ENCODE data around the gene LRIG3.
"Not testable (repeated sequence)": the region's sequence is repeated elsewhere in the genome, so short reads cannot be mapped to it uniquely, and the experiment has no call there.

The LRIG3 gene, protein sequence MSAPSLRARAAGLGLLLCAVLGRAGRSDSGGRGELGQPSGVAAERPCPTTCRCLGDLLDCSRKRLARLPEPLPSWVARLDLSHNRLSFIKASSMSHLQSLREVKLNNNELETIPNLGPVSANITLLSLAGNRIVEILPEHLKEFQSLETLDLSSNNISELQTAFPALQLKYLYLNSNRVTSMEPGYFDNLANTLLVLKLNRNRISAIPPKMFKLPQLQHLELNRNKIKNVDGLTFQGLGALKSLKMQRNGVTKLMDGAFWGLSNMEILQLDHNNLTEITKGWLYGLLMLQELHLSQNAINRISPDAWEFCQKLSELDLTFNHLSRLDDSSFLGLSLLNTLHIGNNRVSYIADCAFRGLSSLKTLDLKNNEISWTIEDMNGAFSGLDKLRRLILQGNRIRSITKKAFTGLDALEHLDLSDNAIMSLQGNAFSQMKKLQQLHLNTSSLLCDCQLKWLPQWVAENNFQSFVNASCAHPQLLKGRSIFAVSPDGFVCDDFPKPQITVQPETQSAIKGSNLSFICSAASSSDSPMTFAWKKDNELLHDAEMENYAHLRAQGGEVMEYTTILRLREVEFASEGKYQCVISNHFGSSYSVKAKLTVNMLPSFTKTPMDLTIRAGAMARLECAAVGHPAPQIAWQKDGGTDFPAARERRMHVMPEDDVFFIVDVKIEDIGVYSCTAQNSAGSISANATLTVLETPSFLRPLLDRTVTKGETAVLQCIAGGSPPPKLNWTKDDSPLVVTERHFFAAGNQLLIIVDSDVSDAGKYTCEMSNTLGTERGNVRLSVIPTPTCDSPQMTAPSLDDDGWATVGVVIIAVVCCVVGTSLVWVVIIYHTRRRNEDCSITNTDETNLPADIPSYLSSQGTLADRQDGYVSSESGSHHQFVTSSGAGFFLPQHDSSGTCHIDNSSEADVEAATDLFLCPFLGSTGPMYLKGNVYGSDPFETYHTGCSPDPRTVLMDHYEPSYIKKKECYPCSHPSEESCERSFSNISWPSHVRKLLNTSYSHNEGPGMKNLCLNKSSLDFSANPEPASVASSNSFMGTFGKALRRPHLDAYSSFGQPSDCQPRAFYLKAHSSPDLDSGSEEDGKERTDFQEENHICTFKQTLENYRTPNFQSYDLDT

GRCh38 chr12:58920102-58920960, at the start of gene LRIG3:
LRIG3 (minus strand) TSS chr12:58920504; CDS start chr12:58920235, 269 bp downstream.
- DNase-seq, result peak; percentile 88

- DNase-seq, result no peak
Observed at GRCh38 chr12:58969237-58969636, 48.9 kb upstream of the LRIG3 start.

- DNase-seq, result no peak
Observed at GRCh38 chr12:58967561-58967960, 47.3 kb upstream of the LRIG3 start.

DNA sequence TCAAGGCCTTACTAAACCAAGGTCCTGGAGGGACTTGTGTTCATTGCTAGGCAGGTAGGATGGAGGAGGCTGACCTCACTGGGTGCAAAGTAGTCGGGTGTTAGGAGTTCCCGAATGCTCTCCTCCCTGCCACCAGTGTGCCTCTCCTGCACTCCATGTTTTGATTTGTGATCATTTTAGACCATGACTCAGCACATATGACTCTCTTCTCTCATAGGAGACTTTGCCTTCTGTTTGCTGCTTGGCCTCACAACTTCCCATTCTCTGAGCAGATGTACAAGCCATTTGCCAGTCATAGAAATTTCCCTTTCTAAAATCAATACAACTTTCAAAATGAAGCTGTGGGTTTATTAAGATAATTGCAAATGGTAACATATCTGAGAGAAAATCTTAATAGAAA, 46.6 kb upstream of the LRIG3 start:
- no peak for DNase-seq

- DNase-seq, result no peak
Observed at GRCh38 chr12:58965568-58965967, 45.3 kb upstream of the LRIG3 start.

DNA sequence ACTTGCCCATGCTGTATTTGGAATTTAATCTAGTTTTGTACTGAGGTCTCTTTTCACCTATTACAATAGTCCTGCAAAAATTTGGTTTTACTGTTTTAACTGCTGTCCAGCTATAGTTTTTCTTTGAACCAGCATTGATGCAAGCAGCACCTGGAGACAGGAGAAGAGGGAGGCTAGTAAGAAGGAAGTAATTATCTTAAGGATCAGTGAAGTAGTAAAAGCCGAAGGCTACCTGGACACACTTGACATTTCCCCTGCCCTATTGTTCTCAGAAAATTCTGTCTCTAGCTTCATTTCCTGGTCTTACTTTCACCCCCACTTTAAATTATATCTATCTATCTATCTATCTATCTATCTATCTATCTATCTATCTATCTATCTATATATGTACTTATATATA, 43.5 kb upstream of the LRIG3 start:
- DNase-seq, result no peak

GRCh38 chr12:58961906-58962305, 41.6 kb upstream of the LRIG3 start:
- DNase-seq, result no peak

DNA sequence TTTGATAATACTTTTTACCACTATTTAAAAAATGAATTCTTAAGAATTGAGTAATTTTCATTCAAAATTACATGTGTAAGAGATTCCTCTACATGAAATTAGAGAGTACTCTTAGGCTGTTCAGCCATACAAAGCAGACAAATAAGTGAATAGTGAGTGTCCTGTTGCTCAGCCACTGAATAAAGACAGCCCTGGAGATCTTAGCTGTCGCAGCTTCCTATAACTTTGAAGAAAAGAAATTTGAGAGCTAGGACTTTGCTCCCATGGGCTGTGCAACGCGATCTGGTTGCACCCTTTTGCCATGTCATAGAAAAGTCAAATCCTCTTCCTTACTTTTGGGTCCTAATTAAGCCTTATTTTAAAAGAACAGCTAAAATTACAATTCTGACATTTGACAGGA, 40.9 kb upstream of the LRIG3 start:
- no peak for DNase-seq

DNA sequence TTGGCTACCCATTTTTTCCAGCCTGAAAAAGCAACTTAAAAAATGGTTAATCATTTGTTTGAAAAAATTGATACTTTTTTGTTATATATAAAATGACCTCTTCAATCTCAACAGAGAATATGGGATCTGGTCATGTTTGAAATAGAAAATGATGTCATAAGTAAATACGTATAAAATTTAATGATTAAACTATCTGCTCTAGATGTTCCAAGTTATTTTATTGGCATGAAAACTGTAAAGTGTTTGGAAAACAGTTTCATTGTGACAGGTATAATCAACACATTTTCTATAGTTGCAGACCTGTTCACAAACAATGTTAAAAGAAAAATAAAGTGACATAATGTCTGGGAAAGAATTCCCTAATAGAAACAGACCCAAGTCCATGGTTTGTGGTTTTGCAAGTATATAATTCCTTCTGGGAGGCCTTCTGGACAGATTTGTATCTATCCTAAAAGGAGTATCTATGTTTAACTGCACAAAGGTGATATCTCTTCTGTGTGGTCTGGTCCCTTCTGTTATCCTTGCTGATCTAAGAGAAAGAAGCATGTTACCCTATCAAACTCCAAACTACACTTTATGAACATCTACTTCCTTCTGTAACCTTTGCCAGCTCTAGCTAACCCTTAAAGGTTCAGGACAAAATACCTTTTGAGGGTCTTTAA, 39.5 kb upstream of the LRIG3 start:
- DNase-seq, result no peak

- no peak for DNase-seq
Observed at GRCh38 chr12:58957298-58957697, 37.0 kb upstream of the LRIG3 start.

DNA sequence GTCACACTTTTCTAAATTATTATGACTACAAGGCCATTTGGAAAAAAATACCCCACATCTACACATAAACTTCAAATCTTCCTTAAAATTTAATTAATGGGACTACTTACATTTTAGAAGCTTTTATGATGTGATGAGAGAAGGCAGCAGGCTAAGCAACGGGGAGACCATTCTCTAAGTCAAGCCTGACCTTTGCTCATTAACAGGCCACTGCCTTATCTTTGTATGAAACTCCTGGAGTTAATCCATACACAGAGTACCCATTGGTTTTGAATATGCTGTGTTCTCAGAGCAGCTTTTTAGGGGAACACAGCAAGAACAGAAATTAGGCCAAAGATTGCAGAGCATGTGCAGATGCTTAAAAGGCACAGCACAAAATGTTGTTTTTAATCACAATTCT, 35.5 kb upstream of the LRIG3 start:
- DNase-seq, result no peak

GRCh38 chr12:58954002-58954401, 33.7 kb upstream of the LRIG3 start:
- DNase-seq, result no peak

DNA sequence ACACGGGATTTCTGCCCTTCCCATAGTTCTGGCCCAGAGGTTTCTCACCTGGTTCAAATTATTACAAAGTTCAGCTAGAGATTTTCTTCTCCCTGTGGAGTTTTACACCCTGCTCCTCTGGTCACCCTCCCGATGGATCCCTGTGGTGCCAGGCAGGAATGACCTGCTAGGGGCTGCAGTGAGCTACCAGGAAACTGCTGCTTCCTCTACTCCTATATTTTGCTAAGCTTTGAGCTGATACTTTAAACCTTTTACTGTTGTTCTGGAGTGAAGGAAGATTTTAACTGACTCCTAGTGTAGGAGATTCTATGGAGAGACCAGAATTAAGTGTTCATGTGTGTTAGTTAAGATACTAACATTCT, 30.4 kb upstream of the LRIG3 start:
- no peak for DNase-seq

DNA sequence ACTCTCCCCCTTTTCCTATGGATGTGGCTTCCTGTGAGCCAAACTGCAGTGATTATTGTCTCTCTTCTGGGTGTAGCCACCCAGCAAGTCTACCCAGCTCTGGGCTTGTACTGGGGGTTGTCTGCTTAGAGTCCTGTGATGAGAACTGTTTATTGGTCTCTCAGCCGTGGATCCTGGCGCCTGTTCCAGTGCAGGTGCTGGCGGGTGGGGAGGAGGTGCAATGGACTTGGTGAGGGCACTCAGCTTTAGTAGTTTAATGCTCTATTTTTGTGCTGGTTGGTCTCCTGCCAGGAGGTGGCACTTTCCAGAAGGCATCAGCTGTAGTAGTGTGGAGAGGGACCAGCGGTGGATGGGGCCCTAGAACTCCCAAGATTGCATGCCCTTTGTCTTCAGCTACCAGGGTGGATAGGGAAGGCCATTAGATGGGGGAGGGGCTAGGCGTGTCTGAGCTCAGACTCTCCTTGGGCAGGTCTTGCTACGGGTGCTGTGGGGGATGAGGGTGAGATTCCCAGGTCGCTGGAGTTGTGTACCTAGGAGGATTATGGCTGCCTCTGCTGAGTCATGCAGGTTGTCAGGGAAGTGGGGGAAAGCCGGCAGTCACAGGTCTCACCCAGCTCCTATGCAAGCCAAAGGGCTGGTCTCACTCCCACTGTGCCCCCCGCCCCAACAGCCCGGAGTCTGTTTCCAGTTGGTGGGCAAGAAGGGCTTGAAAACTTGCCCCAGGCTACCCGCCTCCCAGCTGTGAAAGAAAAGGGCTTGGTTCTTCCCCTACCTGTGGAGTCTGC, 29.8 kb upstream of the LRIG3 start:
- DNase-seq, result not testable (repeated sequence)

DNA sequence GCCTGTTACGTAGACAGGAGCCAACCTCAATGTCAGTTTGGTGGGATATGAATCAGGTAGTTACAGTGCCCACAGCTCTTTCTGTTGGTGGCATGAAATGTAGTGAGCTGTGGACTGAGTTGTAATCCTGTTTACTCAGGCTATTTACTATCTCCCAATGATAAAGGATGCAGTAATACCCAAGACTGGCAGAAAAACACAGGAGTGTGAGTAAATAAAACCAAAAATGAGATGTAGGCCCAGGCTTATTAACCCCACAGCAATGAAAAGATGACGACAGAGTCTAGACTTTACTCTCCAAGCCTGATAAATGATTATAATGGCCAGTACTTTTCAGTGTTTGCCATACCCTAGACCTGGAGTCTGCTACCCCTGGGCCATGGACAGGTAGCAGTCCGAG, 22.8 kb upstream of the LRIG3 start:
- DNase-seq, result no peak

- DNase-seq, result no peak
Observed at GRCh38 chr12:58942345-58942744, 22.0 kb upstream of the LRIG3 start.

DNA sequence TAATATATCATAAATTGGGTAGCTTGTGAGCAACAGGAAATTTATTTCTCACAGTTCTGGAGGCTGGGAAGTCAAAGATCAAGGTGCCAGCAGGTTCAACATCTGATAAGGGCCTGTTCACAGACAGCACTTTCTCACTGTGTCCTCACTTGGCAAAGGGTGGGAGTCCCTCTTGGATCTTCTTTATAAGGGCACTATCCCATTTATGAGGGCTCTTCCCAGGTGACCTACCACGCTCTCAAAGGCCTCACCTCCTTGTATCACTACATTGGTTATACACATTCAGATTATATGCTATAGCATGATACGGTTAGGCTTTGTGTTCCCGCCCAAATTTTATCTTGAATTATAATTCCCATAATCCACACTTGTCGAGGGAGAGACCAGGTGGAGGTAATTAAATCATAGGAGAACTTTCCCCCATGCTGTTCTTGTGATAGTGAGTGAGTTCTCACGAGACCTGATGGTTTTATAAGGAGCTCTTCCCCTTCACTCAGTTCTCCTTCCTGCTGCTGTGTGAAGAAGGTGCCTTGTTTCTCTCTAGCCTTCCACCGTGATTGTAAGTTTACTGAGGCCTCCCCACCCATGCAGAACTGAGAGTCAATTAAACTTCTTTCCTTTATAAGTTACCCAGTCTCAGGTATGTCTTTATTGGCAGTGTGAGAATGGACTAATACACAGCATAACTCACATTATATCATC, 19.2 kb upstream of the LRIG3 start:
- no peak for DNase-seq

DNA sequence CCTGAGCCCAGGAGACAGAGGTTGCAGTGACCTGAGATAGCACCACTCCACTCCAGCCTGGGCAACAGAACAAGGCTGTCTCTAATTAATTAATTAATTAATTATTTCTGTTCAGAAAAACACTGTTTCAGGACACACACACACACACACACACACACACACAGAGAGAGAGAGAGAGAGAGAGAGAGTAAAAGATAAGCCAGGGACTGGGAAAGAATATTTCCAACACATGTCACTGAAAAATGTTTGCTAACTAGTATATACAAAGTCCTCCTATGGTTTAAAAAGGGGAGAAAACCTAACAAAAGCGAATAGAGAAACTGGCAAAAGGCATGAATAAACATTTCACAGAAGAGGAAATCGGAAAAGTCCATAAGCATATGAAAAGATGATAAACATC, 18.1 kb upstream of the LRIG3 start:
- no peak for DNase-seq

GRCh38 chr12:58934528-58934927, 14.2 kb upstream of the LRIG3 start:
- no peak for DNase-seq
